Spleen (tissue), 7 donors: Measurements from ENCODE around the gene CPNE8.

Source experiments
- POLR2A ChIP-seq, 3 donors: fragments of 450-650 bp; IDR thresholded peaks; one replicate each; pipeline ENCODE4 v1.5.1; 2017; ENCODE audit warnings: antibody characterized with exemption in 3 of 3, mild to moderate bottlenecking in 1 of 3
- TF ChIP-seq, protein P1 (sequence below), 11 experiments: fragments of 200-600 bp in 7 of 11; fragments of 450-650 bp in 4 of 11; sonication (generic) in 4 of 11; IDR thresholded peaks in 8 of 11; conservative IDR thresholded peaks in 3 of 11; 1 replicate in 7 of 11; 2 replicates in 4 of 11; pipeline versions ENCODE4 v1.4.0 to v1.8.0; 2016 to 2021; ENCODE audit warnings: antibody characterized with exemption in 11 of 11, inconsistent platforms in 4 of 11, mild to moderate bottlenecking in 1 of 11
- donor health status: DM: no; HTN: no; CAD: no; lungs with moderate emphysema.
- donor health status: DM: no; HTN: no; CAD: no.
- donor health status: DM: no; HTN: no; CAD: no.

DNA sequence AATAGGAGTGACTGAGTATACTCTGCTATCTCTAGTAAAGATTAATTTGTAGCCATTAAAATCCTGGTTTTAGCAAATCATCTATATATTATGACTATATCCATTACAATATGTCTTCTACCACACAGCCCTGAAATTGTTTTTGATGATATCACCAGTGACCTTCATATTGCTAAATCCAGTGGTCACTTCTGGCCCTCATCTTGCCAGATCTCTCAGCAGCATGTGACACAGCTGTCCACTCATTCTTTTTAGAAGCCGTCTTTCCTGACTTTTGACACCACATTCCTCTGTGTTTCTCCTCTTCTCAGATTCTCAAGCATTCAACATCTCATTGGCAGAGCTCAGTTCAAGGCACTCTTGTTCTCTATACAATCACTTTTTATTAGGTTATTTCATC, 54.9 kb downstream of the CPNE8 start:
- TF ChIP-seq, protein P1, sequence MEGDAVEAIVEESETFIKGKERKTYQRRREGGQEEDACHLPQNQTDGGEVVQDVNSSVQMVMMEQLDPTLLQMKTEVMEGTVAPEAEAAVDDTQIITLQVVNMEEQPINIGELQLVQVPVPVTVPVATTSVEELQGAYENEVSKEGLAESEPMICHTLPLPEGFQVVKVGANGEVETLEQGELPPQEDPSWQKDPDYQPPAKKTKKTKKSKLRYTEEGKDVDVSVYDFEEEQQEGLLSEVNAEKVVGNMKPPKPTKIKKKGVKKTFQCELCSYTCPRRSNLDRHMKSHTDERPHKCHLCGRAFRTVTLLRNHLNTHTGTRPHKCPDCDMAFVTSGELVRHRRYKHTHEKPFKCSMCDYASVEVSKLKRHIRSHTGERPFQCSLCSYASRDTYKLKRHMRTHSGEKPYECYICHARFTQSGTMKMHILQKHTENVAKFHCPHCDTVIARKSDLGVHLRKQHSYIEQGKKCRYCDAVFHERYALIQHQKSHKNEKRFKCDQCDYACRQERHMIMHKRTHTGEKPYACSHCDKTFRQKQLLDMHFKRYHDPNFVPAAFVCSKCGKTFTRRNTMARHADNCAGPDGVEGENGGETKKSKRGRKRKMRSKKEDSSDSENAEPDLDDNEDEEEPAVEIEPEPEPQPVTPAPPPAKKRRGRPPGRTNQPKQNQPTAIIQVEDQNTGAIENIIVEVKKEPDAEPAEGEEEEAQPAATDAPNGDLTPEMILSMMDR (IDR thresholded peaks at IDR 0.05 in 8 of 11, conservative IDR thresholded peaks at IDR 0.05 in 3 of 11), result no peak
- TF ChIP-seq POLR2A (IDR thresholded peaks at IDR 0.05), result no peak
